ENCODE data around the gene PTGES3L.

The PTGES3L gene

DNA sequence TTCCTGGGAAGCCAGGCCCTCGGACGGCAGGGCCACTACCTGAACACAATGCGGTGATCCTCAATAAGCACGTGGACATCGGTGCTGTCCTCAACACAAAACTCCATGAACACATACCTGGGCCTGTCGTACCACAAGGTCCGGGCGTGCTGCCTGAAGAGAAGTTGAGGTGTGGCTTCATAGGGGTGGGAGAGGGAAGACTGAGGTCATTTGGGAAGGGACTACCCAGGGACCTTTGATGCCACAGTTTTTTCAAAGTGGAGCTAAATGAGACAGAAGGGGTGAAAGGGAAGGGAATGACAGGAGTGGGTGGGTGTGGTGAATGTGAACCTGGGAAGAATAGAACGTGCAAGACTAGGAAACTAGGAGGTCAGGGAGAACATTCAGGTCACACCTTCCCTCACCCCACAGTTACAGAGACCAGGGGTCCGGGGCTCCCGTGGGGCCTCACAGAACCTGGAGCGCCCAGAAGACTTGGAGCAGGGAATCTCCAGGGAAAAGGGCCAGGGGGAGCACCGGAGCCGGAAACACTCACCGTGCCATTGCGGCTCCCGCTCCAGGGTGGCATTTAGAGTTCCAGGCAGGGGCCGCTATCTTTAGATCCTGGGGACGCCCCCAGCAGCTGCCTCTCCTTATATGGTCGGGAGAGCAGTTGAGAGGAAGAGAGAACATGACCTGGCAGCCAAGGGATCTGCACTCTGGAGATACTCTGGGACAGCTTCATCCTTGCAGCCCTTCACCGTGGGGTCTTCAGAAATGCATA lies at the start of gene PTGES3L:
PTGES3L (minus strand) TSS at position 570 of the 763 bp plus-strand sequence; CDS start at position 543, 27 bp downstream.
- DNase-seq: peak; percentile 75

- no peak for DNase-seq
These were observed 48.5 kb upstream of the PTGES3L start for GRCh38 chr17:43028221-43028861.

GRCh38 chr17:43027091-43028032 lies 47.5 kb upstream of the PTGES3L start:
- DNase-seq: no peak

- DNase-seq: no peak
These were observed 46.7 kb upstream of the PTGES3L start for GRCh38 chr17:43026595-43026994.

GRCh38 chr17:43025766-43026537 lies 46.1 kb upstream of the PTGES3L start:
- DNase-seq: no peak

DNA sequence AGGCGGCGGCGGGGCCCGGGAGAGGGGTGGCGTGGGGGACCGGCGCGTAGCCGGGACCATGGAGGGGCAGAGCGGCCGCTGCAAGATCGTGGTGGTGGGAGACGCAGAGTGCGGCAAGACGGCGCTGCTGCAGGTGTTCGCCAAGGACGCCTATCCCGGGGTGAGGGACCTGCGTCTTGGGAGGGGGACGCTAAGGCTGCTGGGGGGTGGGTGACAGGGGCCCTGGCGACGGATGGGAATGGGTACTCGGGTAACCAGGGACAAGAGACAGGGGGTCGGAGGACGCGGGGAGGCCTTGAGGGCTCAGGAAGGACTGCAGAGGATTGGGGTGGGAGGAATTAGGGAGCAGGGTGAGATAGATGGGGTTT lies 45.4 kb upstream of the PTGES3L start:
- no peak for DNase-seq

DNA sequence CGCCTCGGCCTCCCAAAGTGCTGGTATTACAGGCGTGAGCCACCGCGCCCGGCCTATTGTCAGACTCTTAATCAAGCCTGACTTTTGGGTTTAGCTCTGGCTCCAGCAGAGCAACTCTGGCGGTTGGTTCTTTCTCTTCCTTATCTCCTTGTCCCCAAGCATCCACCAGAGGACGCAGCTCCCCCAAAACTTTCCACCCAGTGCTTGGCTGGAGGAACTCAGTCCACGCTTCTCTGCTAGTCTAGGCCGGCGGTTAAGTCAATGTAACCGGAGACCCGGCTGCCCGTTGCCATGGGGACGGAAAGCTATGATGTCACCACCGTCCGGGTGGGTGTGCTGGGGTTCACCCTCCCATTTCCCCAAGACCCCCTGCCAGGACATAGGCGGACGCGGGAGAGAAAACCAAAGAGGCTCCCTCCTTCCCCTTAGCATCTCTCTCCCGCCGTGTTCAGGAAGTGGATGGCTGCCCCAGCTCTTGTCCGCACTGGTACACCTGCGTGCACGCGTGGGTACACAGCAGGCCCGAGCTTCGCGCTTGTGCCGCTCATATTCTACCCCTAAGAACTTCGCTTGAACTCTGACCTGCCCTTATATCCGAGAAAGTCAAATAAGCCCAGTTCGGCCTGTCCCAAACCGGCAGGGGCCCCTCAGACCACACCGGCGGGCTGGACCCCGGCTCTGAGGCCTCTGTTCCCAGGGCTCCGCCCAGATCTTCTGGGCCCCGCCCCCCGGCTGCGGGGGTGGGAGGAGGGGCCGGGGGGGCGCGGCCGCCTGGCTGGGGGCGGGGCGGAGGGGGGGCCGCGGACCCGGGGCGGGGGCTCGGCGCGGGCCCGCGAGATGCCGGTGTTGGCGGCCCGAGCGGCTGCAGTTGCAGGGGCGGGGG lies 44.8 kb upstream of the PTGES3L start, which contains the start of gene RND2:
RND2 (plus strand) TSS at position 825 of the 883 bp plus-strand sequence. CDS start 117 bp downstream, outside the sequence.
- DNase-seq: peak; percentile 77

DNA sequence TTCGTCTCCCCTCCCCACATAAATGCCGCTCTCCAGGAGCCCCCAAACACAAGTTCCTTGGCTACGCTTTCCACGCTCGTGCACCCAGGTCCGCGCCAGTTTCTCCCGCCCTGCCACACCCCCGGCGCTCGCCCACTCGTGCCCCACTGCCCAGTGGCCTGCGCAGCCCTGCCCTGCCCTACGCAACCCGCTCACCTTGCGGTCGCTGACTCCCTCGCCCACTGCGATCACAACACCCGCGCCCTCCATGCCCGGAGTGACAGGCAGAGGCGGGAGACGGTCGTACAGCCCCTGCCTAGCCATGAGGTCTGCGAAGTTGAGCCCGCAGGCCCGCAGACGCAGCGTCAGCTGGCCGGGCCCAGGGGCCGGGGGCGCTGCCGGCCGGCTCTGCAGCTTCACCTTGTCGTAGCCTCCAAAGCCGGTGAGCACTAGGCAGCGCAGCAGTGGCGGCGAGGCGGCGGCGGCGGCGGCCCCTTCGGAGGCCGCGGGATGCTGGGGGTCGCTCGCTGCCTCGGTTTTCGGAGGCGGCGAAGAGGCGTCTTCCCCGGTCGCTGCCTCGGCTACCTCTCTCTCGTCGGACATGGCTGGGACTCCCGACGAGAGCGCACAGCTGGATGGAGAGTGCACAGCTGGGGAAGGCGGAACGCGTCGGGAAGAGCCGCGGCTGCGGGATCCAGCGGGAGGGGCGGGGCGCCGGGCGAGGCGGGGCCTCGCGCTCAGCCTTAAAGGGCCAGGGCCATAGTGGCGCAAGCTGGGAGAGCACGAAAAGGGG lies 42.0 kb upstream of the PTGES3L start, which contains the start of gene VAT1:
VAT1 (minus strand) TSS at position 645 of the 772 bp plus-strand sequence; CDS start at position 582, 63 bp downstream.
- peak; percentile 68 for DNase-seq

- peak; percentile 5 for DNase-seq
These were observed 41.2 kb upstream of the PTGES3L start for GRCh38 chr17:43020789-43021740.

GRCh38 chr17:43020030-43020621 lies 40.2 kb upstream of the PTGES3L start:
- DNase-seq: no peak

- DNase-seq: no peak
These were observed 39.5 kb upstream of the PTGES3L start for GRCh38 chr17:43019418-43019817.

- DNase-seq: no peak
These were observed 39.1 kb upstream of the PTGES3L start for GRCh38 chr17:43018932-43019331.

GRCh38 chr17:43018008-43018853 lies 38.4 kb upstream of the PTGES3L start:
- DNase-seq: peak; percentile 48

- DNase-seq: no peak
These were observed 36.3 kb upstream of the PTGES3L start for GRCh38 chr17:43016216-43016615.

- no peak for DNase-seq
These were observed 35.7 kb upstream of the PTGES3L start for GRCh38 chr17:43015579-43015978.

GRCh38 chr17:43014649-43015542 lies 35.0 kb upstream of the PTGES3L start:
- DNase-seq: no peak
